NCI-H526 (cell line): ENCODE results near the gene ADAT3.
A peak's percentile ranks its signal among the peaks of the same experiment; 100 is the strongest.
"Not testable (repeated sequence)": the region's sequence is repeated elsewhere in the genome, so short reads cannot be mapped to it uniquely, and the experiment has no call there.

Experiments used
- DNase-seq, 2 experiments: peaks; one replicate each; lab custom pipeline; 2025; lab: John Stamatoyannopoulos, UW

The ADAT3 gene

GRCh38 chr19:1882786-1883692 is 22.2 kb upstream of the ADAT3 start:
- DNase-seq, result no peak

GRCh38 chr19:1883784-1884183 is 21.4 kb upstream of the ADAT3 start:
- no peak for DNase-seq

DNA sequence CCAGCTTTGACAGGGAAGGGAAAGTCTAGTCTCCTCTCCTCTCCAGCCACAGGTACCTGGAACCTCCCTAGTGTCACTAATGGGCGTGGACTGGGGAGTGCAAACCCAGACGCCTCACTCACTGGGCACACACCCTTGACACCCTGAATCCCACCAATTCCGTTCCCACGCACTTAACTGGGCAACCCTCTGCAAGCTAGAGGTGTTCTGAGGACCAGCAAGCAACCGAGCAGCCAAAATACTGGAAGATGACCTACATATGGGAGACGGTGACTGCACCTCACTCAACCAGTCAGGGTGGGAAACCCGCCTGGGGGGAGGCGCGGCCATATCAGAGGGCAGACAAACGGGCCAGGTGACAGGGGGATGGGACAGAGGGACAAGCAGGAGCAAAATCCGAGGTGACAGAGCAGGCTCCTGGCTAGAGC is 20.9 kb upstream of the ADAT3 start:
- DNase-seq, result no peak

GRCh38 chr19:1884719-1885334 is 20.4 kb upstream of the ADAT3 start:
- DNase-seq, result no peak

DNA sequence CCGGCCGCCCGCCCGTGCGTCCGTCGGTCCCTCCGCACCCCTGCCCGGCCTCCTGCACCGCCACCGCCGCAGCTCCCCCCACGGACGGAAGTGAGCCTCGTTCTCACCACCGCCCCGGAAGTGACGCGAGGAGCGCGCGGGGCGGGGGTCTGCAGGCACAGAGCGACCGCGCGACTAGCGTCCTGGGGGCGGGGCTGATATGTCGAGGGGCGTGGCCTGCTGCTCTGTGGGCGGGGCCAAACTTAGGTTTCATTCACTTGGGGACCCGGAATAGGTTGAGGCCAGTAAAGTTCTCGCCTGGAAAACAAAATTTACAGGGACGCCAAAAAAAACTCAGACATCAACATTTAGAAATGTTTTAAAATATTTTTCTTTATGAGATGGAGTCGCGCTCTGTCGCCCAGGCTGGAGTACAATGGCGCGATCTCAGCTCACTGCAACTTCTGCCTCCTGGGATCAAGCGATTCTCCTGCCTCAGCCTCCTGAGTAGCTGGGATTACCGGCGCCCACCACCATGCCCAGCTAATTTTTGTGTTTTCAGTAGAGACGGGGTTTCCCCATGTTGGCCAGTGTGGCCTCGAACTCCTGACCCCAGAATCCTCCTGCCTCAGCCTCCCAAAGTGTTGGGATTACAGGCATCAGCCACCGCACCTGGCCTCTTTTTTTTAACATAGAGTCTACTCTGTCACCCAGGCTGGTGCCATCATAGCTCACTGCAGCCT is 19.6 kb upstream of the ADAT3 start, which contains the start of gene ABHD17A:
TSS of gene ABHD17A (minus strand) at position 99 of the 722 bp plus-strand sequence. CDS start 3,930 bp downstream, outside the sequence.
- DNase-seq, result peak; percentile 62 to 90

- not testable (repeated sequence) for DNase-seq
Measured at GRCh38 chr19:1886360-1886759, 18.8 kb upstream of the ADAT3 start.

DNA sequence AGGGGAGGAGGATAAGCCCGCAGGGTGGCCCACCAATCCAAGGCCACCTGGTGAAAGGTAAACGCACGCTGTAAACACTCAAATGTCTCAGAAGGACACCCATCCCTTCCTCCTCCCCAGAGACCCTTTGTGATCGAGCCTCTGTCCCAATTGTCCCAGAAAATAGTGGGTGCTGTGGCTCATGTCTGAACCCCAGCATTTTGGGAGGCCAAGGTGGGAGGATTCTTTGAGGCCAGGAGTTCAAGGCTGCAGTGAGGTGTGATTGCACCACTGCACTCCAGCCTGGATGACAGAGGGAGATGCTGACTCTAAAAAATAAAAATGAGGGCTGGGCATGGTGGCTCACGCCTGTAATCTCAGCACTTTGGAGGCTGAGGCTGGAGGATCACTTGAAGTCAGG is 16.8 kb upstream of the ADAT3 start:
- DNase-seq, result no peak

DNA sequence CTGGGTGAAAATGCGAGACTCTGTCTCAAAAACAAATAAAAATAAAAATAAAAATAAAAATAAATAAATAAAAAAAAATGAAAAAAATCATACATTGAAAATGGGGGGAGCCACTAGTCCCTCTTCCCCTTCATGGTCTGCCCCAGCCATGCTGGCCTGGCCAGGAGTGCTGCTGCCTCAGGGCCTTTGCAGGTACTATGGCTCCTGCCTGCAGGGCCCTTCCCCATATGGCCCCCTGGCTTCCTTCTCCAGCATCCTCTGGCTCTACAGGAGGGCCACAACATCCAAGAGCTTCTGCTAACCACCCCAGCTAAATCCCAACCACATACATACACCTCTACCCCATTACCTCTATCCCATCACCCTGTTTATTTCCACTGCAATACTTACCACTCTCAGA is 15.3 kb upstream of the ADAT3 start:
- no peak for DNase-seq

DNA sequence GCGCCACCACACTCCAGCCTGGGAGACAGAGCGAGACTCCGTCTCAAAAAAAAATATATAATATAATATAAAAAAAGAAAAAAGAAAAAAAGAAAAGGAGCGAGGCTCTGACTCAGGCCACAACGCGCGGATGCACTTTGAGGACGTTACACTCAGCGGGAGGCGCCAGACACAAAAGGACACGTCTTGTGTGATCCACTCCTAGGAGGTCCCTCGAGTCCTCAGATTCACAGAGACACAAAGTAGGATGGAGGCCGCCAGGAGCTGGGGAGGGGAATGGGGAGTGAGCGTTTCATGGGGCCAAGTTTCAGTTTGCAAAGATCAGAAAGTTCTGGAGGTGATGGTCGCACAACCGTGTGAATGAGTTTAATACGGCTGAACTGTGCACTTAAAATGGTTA is 11.4 kb upstream of the ADAT3 start:
- no peak for DNase-seq

DNA sequence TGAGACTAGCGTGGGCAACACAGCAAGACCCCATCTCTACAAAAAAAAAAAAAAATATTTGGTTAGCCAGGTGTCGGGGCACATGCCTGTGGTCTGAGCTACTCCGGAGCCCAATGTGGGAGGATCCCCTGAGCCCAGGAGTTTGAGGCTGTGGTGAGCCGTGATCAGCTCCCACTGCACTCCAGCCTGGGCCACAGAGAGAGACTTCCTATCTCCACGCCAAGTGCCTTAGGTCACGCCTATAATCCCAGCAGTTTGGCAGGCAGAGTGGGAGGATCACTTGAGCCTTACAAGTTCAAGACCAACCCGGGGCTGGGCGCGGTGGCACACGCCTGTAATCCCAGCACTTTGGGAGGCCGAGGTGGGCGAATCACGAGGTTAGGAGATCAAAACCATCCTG is 8.7 kb upstream of the ADAT3 start:
- DNase-seq, result no peak

DNA sequence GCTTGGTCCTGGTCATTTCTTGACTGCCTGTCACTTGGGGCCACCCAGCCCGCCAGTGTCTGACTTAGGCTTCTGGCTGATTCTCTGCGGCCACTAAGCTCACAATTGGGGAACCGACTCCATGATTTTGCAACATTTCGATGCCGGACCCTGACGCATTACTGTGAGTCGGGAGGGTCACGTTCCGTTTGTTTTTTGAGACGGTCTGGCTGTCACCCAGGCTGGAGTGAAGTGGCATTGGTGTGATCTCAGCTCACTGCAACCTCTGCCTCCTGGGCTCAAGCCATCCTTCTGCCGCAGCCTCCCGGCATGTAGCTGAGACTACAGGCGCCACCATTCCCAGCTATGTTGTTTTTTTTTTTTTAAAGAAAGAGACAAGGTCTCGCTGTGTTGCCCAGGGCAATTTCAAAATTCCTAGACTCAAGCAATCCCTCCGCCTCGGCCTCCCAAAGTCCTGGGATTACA is 3.2 kb upstream of the ADAT3 start:
- DNase-seq, result no peak

GRCh38 chr19:1902923-1903322 is 2.3 kb upstream of the ADAT3 start:
- no peak for DNase-seq

DNA sequence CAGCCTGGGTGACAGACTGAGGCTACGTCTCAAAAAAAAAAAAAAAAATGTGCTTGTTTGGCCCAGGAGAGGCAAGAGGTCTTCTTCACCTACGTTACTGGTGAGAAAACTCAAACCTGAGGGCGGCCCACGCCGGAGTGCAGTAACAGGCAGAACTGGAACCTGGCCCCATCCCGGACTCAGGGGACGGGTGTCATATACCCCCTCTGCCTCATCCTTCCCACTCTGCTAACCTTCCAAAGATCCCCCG is 414 bp upstream of the ADAT3 start:
- DNase-seq, result no peak

DNA sequence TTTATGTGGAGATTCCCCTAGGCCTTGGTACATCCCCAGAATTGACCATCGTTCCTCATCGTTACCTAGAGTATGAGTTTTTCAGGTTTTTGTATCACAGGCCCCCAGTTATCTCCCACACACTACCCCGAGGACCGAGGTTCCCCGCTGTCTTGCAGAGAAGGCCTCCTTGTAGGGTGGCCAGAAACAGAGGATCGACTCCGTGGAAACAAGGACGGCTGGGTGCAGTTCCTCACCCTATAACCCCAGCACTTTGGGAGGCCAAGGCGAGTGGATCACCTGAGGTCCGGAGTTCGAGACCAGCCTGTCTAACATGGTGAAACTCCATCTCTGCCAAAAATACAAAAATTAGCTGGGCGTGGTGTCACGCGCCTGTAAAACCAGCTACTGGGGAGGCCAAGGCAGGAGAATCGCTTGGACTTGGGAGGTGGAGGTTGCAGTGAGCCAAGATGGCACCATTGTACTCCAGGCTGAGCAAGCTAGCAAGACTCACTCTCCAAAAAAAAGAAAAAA is 720 bp downstream of the ADAT3 start:
- no peak for DNase-seq

GRCh38 chr19:1906985-1907562 is 1.9 kb downstream of the ADAT3 start:
- no peak for DNase-seq

DNA sequence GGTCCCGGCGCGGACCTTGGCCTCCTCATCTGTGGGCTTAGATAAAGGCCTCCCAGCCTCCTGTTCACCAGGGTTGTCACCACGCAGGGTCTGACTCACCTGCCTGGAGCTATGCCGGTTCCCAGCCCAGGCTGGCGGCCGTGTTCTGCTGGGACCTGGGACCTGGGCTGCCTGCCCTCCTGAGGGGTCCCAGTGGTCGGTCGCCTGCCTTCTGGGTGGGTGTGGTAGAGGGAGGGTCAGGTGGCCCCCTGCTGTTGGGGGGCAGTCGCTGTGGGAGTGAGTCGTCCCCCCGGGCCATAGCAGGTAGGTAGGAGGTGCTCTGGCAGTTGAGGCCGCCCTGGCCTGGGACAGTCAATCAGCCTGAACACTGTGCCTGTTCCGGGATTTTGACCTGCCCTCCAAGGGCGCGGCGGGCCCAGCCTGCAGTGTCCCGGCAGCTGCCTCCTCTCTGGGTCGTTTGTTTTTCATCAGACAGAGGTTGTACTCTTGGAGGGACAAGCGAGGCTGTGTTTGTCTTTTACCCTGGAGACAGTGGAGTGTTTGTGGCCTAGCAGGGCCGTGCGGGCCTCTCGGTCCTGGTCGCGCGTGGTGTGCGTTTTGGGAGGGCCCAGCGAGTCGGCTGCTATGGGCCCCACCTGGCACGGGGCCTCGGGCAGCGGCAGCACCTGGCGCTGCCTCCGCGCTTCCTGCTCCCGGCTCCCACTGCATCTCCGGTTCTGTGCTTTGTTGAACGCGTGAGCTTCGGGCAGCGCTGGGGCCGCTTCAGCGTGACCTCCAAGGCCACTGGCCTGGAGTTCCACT is 2.6 kb downstream of the ADAT3 start:
- peak in 1 of 2 experiments; percentile 45 for DNase-seq

DNA sequence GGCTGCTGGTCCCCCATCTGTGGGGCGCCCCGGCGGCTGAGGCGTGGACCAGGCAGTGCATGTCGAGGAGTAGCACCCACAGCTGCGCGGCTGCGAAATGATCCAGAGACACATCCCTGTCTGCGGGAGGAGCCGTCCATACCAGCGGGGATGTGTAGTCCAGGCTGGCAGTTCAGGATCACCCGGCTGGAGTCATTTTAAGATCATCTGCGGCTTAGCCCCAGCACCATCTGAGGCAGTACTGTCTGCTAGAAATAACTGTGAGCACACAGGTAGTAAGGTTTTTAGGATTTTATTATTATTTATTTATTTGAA is 3.1 kb downstream of the ADAT3 start:
- peak in 1 of 2 experiments; percentile 22 for DNase-seq

- DNase-seq, result no peak
Measured at GRCh38 chr19:1909761-1910080, 4.5 kb downstream of the ADAT3 start.

DNA sequence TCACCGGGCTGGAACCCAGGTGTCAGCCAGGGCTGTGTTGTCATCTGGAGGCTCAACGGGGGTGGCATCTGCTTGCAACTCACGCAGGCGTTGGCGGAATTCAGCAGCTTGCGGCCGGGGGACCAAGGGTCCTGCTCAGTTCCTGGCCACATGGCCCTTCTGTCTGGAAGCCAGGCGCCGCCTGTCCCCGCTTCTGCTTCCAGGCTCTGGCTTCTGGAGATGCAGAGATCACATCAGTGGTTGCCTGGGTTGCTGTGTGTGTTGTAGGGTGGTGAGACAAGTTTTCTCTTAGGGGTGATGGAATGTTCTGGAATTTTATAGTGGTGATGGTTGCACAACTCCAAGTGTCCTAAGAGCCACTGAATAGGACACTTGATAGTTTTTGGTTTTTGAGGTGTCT is 5.0 kb downstream of the ADAT3 start:
- DNase-seq, result no peak

- DNase-seq, result no peak
Measured at GRCh38 chr19:1911098-1911497, 5.9 kb downstream of the ADAT3 start.

DNA sequence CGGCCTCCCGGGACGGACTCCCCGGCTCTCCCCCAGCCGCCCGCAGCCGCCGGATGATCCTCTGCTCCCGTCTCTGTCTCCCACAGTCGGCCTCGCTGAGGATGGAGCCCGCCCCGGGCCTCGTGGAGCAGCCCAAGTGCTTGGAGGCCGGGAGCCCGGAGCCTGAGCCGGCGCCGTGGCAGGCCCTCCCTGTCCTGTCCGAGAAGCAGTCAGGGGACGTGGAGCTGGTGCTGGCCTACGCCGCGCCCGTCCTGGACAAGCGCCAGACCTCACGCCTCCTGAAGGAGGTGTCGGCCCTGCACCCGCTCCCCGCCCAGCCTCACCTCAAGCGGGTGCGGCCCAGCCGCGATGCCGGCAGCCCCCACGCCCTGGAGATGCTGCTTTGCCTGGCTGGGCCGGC is 6.8 kb downstream of the ADAT3 start:
- no peak for DNase-seq
